D721Med (cell line): ENCODE results near the gene ITGAX.
A peak's percentile ranks its signal among the peaks of the same experiment; 100 is the strongest.
"Not testable (repeated sequence)": the region's sequence is repeated elsewhere in the genome, so short reads cannot be mapped to it uniquely, and the experiment has no call there.

Experiments
- DNase-seq: peaks from one replicate; pipeline ENCODE4 v3.0.0; 2011; ENCODE audit warnings: low spot score; ENCODE audit not compliant: insufficient read length
- FAIRE-seq: peaks from 2 replicates; lab custom pipeline; 2011; peaks lifted over from hg19 to GRCh38; lab: Jason Lieb, UNC
- CTCF ChIP-seq: IDR thresholded peaks from 2 replicates; pipeline ENCODE4 v1.5.1; 2012; ENCODE audit warnings: mild to moderate bottlenecking, control low read depth; ENCODE audit not compliant: insufficient read depth; ENCODE audit errors: missing control alignments

ITGAX gene

GRCh38 chr16:31332544-31332943, 22.4 kb upstream of the ITGAX start:
- FAIRE-seq = no peak
- no peak for TF ChIP-seq CTCF
- DNase-seq = no peak

- FAIRE-seq = no peak
Observed at GRCh38 chr16:31333686-31334649, 21.0 kb upstream of the ITGAX start.

GRCh38 chr16:31334934-31335333, 20.0 kb upstream of the ITGAX start:
- DNase-seq = no peak
- FAIRE-seq = no peak
- TF ChIP-seq CTCF = no peak

More at GRCh38 chr16:31333686-31334649, 21.0 kb upstream of the ITGAX start:
- DNase-seq = no peak
- TF ChIP-seq CTCF = peak; percentile 20

GRCh38 chr16:31335431-31335830, 19.5 kb upstream of the ITGAX start:
- FAIRE-seq = no peak
- no peak for DNase-seq
- no peak for TF ChIP-seq CTCF

GRCh38 chr16:31338166-31338685, 16.8 kb upstream of the ITGAX start:
- not testable (repeated sequence) for FAIRE-seq, DNase-seq

- DNase-seq (no peak), FAIRE-seq (no peak)
- no peak for TF ChIP-seq CTCF
Observed at GRCh38 chr16:31344712-31345111, 10.3 kb upstream of the ITGAX start.

GRCh38 chr16:31347445-31347844, 7.5 kb upstream of the ITGAX start:
- DNase-seq = no peak
- no peak for TF ChIP-seq CTCF
- FAIRE-seq = no peak
